ENCODE measurements around the gene KIT.

KIT gene

DNA sequence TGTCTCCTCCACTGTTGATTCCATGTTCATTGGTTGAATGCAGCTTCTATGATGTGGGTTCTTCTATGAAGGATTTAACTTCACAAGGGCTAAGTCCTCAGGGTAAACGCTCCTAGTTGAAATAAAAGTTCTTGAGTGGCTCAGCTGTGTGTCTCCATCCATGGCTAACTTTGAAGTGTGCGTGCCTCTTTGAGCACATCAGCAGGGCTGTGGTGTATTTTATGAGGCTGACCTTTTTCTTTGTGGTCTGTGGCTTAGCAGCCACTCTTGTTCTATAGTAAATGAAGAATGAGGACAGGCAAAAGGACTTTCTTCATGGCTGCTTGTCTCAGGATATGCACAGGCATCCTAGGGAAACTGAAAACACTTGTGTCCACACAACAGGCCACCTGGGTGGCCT is 88.5 kb downstream of the KIT start:
- FAIRE-seq, result no peak

DNA sequence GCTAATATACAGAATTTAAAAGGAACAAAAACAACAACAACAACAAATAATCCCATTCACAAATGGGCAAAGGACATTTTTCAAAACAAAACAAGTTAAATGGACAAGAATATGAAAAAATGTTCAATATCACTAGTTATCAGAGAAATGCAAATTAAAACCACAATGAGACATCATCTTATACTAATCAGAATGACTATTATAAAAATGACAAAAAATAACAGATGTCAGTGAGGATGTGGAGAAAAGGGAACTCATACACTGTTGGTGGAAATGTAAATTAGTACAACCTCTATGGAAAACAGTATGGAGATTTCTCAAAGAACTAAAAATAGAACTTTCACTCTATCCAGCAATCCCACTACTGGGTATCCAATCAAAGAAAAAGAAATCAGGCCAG is 92.6 kb downstream of the KIT start:
- FAIRE-seq, result no peak

DNA sequence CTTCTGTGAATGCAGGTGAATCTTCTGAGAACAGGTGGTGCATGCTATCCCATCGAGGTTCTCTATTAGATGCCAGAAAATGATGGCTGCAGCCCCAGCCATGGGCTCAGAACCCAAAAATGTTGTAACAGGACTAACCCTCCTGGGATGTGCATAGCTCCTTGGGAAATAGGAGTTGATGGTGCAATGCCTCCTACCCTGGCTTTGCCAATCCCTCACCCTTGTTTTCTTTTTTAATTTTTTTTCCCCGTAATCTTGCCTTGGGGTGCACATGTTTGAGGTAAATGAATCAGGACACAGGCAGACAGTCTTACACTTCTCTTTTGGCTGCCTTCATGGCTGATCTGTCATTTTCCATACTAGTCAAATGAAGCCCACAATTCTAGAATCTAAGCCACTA is 96.6 kb downstream of the KIT start:
- FAIRE-seq, result no peak

DNA sequence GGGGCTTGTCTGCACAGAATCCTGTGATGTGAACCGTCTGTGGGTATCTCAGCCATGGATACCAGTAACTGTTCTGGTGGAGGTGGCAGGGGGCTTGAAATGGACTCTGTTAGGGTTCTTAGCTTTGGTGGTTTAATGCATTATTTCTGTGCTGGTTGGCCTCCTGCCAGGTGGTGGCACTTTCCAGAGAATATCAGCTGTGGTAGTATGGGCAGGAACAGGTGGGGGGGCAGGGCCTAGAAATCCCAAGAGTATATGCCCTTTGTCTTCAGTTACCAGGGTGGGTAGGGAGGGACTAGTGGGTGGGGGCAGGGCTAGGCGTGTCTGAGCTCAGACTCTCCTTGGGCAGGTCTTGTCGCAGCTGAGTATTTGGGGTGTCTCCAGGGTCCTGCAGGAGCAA is 106.7 kb downstream of the KIT start:
- FAIRE-seq, result no peak

DNA sequence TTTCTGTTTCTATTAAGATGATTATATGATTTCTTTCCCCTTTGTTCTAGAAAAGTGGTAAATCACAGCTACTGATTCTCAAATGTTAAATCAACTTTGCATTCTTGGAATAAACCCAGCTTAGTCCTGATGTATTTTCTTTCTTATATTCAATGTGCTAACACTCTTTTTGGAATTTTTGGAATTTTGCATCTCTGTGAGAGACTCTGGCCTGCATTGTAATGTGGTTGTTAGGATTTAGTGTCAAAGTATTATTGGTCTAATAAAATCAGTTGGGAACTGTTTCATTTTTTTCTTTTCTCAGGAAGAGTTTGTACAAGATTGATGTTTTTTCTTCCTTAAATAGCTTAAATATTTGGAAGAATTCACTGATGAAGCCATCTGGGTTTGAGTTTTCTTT is 109.6 kb downstream of the KIT start:
- FAIRE-seq, result no peak

DNA sequence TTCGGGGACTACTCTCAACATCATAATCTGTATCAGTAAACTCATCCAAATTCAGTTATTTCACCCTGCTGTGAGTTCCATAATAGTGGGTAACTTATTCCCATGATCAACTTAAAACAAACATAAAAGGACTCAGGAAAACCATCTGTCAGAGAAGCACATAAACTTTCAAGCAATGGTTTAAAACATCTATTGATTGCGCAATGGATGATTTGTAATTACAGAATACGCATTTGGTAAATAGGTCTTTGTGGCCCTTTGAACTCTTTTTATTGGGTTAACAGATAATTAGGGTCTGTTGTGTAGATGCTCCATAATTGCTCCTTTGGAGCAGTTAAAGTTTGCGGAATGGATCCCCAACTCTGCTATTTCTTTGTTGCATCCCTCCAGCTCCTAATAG is 115.3 kb downstream of the KIT start:
- FAIRE-seq, result no peak

DNA sequence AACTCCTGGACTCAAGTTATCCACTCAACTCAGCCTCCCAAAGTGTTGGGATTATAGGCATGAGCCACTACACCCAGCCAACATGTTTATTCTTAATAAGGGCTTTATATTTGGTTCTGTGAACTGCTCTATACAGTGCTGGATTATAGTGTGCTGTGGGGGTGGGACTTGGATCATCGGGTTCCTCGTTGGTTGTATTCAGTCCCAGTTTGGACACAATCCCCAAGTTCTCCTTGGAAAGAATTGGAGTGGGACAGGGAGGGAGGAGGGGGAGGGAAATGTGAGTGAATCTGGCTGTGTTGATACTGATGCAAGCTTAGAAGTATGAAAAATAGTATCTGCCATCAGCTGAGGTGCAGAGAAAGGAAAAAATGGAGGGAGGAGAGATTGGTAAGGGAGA is 121.3 kb downstream of the KIT start:
- FAIRE-seq, result no peak

DNA sequence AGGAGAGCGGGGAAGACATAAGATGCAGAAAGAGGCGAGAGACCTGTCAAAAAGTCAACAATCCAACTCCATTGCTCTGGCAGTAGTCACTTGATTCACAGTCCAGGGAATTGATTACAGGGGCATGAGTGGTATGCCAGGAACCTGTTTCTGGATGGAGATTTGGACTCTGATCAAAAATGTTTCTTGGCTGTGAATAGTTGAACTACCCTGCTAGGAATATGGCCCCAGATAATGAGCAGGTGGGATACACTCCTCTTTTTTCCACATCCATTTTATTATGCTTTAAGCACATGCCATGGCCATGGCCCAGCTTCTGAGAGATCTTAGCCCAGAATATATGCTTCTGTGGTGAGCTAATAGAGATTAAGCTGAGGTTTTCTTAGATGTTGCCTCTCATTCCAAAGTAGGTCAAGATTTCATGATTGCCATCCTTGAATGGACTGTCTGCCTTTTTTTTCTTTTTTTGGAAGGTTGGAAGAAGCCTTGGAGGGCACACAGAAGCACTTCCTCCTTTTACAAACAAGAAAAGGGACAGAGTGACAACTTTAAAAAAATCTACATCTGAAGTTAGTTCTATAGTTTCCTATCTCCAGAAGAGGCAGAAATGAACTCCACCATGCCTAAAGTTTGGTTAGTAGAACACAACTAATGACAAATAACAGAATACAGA is 121.9 kb downstream of the KIT start:
- no peak for FAIRE-seq

DNA sequence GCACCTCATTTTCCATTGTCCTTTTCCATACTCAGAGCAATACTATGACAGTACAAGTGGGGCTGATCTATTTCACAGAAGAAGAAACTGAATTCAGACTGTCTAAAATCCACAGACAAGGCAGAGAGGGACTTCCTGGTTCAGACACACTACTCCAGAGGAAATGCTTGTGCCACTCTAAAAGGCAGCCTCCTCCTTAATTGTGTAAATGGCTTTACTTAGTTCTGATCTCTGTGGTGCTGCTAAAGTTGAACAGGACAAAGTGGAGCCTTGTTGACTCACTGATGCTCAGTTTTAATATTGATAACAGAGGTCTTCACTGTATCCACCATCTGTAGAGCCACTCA is 122.4 kb downstream of the KIT start:
- no peak for FAIRE-seq

DNA sequence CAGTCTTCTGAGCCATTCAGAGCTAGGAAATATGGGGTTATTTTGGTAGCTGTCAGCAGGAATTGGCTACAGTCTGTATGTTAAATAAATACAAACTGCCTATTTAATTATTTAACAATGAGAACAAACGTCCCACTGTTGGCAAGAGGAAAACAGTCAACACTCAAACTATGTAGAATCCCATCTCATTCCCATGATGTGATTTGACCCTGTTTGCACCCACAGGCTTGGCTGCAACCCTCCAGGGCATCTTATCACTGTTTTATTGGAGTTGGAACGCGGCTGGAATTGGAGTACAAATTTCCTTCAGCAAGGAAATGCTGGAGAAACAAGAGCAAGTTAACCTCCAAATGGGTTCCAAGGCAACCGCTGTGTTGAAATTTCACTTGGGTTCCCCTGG is 124.0 kb downstream of the KIT start:
- no peak for FAIRE-seq

DNA sequence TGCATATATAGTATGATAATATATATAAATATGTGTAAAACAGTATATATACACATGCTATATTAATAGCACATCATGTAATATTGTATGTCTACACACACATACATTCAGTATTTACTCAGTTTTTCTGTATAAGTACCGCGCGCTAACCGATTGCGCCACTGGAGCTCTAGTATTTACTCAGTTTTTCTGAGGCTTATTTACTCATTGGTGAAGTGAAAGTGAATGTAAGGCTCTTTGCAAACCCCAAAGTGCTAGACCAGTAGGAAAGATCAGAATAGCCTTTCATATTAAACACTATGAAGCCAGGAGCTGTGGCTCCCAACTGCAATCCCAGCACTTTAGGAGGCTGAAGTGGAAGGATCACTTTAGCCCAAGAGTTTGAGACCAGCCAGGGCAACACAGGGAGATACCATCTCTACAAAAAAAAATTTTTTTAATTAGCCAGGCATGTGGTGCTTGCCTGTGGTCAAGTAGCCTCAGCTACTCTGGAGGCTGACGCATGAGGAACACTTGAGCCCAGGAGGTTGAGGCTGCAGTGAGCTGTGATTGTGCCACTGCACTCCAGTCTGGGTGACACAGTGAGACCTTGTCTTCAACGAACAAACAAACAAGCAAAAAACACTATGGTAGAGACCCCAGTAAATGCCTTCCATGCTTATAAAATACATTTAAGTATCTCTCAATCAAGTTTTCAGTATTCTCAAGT is 125.8 kb downstream of the KIT start:
- FAIRE-seq, result no peak

DNA sequence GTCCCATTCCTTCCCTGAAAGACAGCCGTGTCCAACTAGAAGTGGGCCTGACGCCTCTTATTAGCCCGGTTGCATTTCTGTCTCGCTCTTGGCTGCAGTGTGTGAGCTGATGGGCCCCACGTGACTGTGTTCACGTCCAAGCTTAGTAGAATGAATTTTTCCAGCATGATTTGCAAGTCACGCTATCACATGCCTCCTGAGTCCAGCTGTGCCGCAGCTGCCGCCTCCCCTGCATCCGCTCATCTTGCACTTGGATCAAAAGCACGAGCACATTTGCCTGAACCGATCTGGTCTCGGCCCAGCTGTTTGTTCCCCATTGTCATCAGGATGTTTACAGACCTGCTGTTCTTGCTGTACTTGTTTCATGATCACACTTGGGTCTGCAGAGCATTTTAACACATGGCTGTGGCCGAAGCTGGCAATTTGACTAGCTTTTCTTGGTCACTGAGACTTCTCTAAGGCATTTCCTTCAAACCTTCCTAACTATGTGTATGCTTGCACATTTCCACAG is 126.5 kb downstream of the KIT start:
- FAIRE-seq, result no peak

Data from A204.1 (cell line).